HepG2 (cell line): ENCODE data around the gene CBX2. TPM values are rescaled to one million over a fixed set of nuclear protein-coding genes. Genes with fewer than 3 reads are reported as not detected.

Experiments used
- ARNT2 ChIP-seq: sonication (generic); formaldehyde crosslinking; IDR thresholded peaks from 2 replicates; pipeline ENCODE4 v1.8.0; 2022; ENCODE audit warnings: mild to moderate bottlenecking, low read depth, missing genetic modification reagents, moderate library complexity
- HNF4G ChIP-seq, 2 experiments: sonication (generic) in 1 of 2; formaldehyde crosslinking in 1 of 2; IDR thresholded peaks; 2 replicates each; pipeline versions ENCODE4 v1.4.0 to v1.6.1; 2011 to 2020; ENCODE audit warnings: borderline replicate concordance in 2 of 2, low read depth in 2 of 2, mild to moderate bottlenecking in 2 of 2, low read length in 1 of 2, missing genetic modification reagents in 1 of 2, moderate library complexity in 1 of 2
- JUNB ChIP-seq: sonication (generic); formaldehyde crosslinking; IDR thresholded peaks from 2 replicates; pipeline ENCODE4 v1.8.0; 2022; ENCODE audit warnings: missing genetic modification reagents, mild to moderate bottlenecking, borderline replicate concordance
- KMT2B ChIP-seq: IDR thresholded peaks from 2 replicates; pipeline ENCODE4 v1.6.1; 2016; ENCODE audit warnings: missing genetic modification reagents, missing compliant biosample characterization
- MED8 ChIP-seq: sonication (generic); formaldehyde crosslinking; IDR thresholded peaks from 2 replicates; pipeline ENCODE4 v1.8.1; 2023; ENCODE audit warnings: mild to moderate bottlenecking, missing genetic modification reagents; ENCODE audit not compliant: insufficient replicate concordance
- NRL ChIP-seq: sonication (generic); formaldehyde crosslinking; IDR thresholded peaks from 2 replicates; pipeline ENCODE4 v1.5.0; 2020; ENCODE audit warnings: missing genetic modification reagents, mild to moderate bottlenecking, moderate library complexity, borderline replicate concordance
- RARG ChIP-seq: sonication (generic); formaldehyde crosslinking; IDR thresholded peaks from 2 replicates; pipeline ENCODE4 v1.4.0; 2020; ENCODE audit warnings: low read depth, mild to moderate bottlenecking, missing genetic modification reagents
- REL ChIP-seq: sonication (generic); formaldehyde crosslinking; conservative IDR thresholded peaks from 2 replicates; pipeline ENCODE4 v1.8.0; 2022; ENCODE audit warnings: mild to moderate bottlenecking, missing genetic modification reagents, moderate library complexity
- ZFP1 ChIP-seq: IDR thresholded peaks from 2 replicates; pipeline ENCODE4 v1.6.1; 2016
- ZMYM2 ChIP-seq: sonication (generic); formaldehyde crosslinking; IDR thresholded peaks from 2 replicates; pipeline ENCODE4 v1.8.0; 2022; ENCODE audit warnings: mild to moderate bottlenecking, missing genetic modification reagents
- ZNF333 ChIP-seq: sonication (generic); formaldehyde crosslinking; IDR thresholded peaks from 2 replicates; pipeline ENCODE4 v1.4.0; 2020; ENCODE audit warnings: mild to moderate bottlenecking, missing genetic modification reagents, borderline replicate concordance
- ZNF556 ChIP-seq: sonication (generic); formaldehyde crosslinking; IDR thresholded peaks from 2 replicates; pipeline ENCODE4 v1.4.0; 2020; ENCODE audit warnings: mild to moderate bottlenecking, missing genetic modification reagents, borderline replicate concordance
- ZNF746 ChIP-seq: sonication (generic); formaldehyde crosslinking; IDR thresholded peaks from 2 replicates; pipeline ENCODE4 v1.8.0; 2022; ENCODE audit warnings: mild to moderate bottlenecking, missing genetic modification reagents
- polyA plus RNA-seq, 8 experiments: library from polyadenylated mRNA; depleted of rRNA in 3 of 8; stranded (reverse) in 7 of 8; unstranded in 1 of 8; fragments of >200 nt; fragmentation: Illumina TruSeq in 4 of 8; extraction: Trizol in 4 of 8; gene quantifications; 2 replicates each; pipeline versions ENCODE4 v1.2.1 to v1.2.3, GENCODE V29; 2011 to 2016; ENCODE audit warnings: low read depth in 4 of 8, missing spikeins in 1 of 8, mixed read lengths in 1 of 8; ENCODE audit not compliant: insufficient read depth in 1 of 8
- total RNA-seq, 5 experiments: library from RNA; depleted of rRNA; stranded (reverse); fragments of >200 nt; fragmentation: Illumina TruSeq; extraction: Trizol; gene quantifications; 2 replicates each; pipeline ENCODE4 v1.2.3, GENCODE V29; 2016; ENCODE audit warnings: low read depth in 1 of 5
- TF ChIP-seq, protein P1 (sequence below): sonication (generic); formaldehyde crosslinking; IDR thresholded peaks from 2 replicates; pipeline ENCODE4 v1.8.1; 2023; ENCODE audit warnings: mild to moderate bottlenecking, moderate library complexity, missing genetic modification reagents
- TF ChIP-seq, protein P2 (sequence below): sonication (generic); formaldehyde crosslinking; IDR thresholded peaks from 2 replicates; pipeline ENCODE4 v1.9.0; 2021; ENCODE audit warnings: missing genetic modification reagents, borderline replicate concordance
- TF ChIP-seq, protein P3 (sequence below): sonication (generic); formaldehyde crosslinking; IDR thresholded peaks from 2 replicates; pipeline ENCODE4 v1.5.1; 2020; ENCODE audit warnings: missing genetic modification reagents, mild to moderate bottlenecking, borderline replicate concordance

CBX2 gene
- total and polyA plus RNA-seq, 2 of the 13 experiments (the other 11 are each of a cell fraction or from before 2014, with no cell fraction given), result 14.5 to 31.1 TPM

DNA sequence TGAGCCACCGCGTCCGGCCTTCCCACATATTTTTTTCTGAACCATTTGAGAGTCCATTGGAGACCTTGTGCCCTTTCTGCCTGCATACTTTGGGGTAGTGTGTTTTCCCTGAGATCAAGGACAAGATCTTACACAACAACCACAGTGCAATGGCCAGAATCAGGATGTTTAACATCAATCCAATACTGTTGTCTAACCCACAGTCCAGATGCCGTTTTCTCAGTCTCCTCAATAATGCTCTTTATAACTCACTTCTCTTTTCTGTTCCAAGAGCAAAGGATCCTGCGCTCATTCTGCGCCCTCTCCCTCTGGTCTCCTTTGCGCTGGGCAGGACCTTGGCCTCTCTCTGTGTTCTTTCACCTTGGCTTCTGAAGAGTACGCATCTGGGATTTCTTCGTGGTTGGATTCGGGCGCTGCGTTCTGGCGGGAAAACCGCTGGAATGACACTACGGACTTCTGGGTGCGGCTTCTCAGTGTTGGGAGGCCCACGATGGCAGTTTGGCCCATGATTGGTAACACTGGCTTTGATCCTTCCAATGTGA is 44.7 kb downstream of the CBX2 start (continued):
- TF ChIP-seq KMT2B (CRISPR knock-in tag) (0 out of 2 replicates have a peak, but pooled peaks have one; percentile 45), ZFP1 (CRISPR knock-in tag) (peak; percentile 63), REL (CRISPR knock-in tag) (no peak), JUNB (CRISPR knock-in tag) (0 out of 2 replicates have a peak, but pooled peaks have one; percentile 44), ZMYM2 (CRISPR knock-in tag) (peak; percentile 54; the same call in 1 of the 2 replicates), ZNF333 (no peak), ARNT2 (CRISPR knock-in tag) (peak; percentile 46; the same call in 1 of the 2 replicates), ZNF746 (CRISPR knock-in tag) (peak; percentile 73), NRL (no peak), HNF4G (IDR thresholded peaks at IDR 0.05; ENCODE audit: borderline replicate concordance, low read depth, low read length) (peak; percentile 59), HNF4G (CRISPR knock-in tag; IDR thresholded peaks at IDR 0.05; ENCODE audit: borderline replicate concordance, low read depth) (peak; percentile 85), ZNF556 (peak; percentile 82), RARG (CRISPR knock-in tag) (no peak), MED8 (CRISPR knock-in tag) (no peak)
- TF ChIP-seq, protein P1, sequence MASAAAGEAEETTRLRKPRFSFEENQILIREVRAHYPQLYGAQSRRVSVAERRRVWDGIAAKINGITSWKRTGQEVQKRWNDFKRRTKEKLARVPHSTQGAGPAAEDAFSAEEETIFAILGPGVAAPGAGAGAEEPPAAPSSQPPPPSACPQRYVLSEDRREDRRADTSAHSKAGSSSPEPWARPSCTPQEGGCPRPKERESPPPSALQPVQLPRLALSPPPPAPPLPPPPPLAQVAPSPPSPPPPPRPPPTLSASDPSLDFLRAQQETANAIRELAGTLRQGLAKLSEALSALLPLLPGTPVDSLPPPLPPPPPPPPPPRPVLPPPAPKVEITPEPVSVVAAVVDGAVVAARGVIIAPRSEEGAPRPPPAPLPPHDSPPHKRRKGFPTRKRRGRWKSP, result peak; percentile 98
- TF ChIP-seq, protein P2, sequence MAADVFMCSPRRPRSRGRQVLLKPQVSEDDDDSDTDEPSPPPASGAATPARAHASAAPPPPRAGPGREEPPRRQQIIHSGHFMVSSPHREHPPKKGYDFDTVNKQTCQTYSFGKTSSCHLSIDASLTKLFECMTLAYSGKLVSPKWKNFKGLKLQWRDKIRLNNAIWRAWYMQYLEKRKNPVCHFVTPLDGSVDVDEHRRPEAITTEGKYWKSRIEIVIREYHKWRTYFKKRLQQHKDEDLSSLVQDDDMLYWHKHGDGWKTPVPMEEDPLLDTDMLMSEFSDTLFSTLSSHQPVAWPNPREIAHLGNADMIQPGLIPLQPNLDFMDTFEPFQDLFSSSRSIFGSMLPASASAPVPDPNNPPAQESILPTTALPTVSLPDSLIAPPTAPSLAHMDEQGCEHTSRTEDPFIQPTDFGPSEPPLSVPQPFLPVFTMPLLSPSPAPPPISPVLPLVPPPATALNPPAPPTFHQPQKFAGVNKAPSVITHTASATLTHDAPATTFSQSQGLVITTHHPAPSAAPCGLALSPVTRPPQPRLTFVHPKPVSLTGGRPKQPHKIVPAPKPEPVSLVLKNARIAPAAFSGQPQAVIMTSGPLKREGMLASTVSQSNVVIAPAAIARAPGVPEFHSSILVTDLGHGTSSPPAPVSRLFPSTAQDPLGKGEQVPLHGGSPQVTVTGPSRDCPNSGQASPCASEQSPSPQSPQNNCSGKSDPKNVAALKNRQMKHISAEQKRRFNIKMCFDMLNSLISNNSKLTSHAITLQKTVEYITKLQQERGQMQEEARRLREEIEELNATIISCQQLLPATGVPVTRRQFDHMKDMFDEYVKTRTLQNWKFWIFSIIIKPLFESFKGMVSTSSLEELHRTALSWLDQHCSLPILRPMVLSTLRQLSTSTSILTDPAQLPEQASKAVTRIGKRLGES (CRISPR knock-in tag), result 0 out of 2 replicates have a peak, but pooled peaks have one; percentile 45
- TF ChIP-seq, protein P3, sequence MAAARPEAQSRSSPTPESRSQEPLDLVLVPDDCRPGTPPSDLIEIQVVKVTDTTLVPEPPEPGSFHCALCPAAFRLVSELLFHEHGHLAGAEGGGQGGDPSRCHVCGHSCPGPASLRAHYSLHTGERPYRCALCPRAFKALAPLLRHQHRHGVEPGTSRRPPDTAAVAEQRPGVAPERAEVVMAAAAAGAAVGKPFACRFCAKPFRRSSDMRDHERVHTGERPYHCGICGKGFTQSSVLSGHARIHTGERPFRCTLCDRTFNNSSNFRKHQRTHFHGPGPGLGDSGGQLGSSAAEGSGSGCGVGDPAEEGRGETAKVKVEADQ (CRISPR knock-in tag), result peak; percentile 32; the same call in 1 of the 2 replicates
